ENCODE results near the gene MICU2.

Gene MICU2

DNA sequence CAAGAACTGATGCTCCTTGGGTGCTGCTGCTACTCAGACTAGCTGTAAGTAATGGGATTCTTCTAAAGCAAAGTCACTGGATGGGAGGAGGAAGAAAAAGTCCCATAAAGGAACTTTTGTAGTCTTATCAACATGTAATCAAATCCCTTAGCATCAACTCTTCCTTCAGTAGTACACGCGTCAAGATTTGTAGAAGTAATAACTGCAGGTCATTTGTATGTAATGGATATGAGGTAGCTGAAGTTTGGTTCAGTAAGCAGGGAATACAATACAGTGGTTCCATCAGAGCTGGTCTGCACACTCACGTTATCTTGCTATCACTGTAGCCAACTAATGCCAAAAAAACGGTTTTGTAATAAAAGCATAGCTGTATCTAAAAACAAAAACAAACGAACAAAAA is 72.5 kb downstream of the MICU2 start:
- no peak overlapping the region for H3K4me2 ChIP-seq
- H4K20me1 ChIP-seq (ENCODE audit: insufficient read depth) = no peaks in the 10 kb centered on the region
- H2AFZ ChIP-seq (ENCODE audit: low read depth) = no peak overlapping the region
- no peak overlapping the region for H3K9ac ChIP-seq
- no peaks in the 10 kb centered on the region for H3K4me1 ChIP-seq (ENCODE audit: low read depth, poor library complexity, severe bottlenecking)
- no peaks in the 10 kb centered on the region for H3K36me3 ChIP-seq (ENCODE audit: insufficient read depth)
- H3K79me2 ChIP-seq (ENCODE audit: insufficient read depth, low read depth) = no peaks in the 10 kb centered on the region
- H3K4me3 ChIP-seq (IDR thresholded peaks at IDR 0.05; ENCODE audit: insufficient read depth, low read depth, low read length) = no peak overlapping the region
- no peaks in the 10 kb centered on the region for H3K27me3 ChIP-seq (ENCODE audit: insufficient read depth, low read depth)
- no peak overlapping the region for H3K27ac ChIP-seq
- TF ChIP-seq, protein P1, sequence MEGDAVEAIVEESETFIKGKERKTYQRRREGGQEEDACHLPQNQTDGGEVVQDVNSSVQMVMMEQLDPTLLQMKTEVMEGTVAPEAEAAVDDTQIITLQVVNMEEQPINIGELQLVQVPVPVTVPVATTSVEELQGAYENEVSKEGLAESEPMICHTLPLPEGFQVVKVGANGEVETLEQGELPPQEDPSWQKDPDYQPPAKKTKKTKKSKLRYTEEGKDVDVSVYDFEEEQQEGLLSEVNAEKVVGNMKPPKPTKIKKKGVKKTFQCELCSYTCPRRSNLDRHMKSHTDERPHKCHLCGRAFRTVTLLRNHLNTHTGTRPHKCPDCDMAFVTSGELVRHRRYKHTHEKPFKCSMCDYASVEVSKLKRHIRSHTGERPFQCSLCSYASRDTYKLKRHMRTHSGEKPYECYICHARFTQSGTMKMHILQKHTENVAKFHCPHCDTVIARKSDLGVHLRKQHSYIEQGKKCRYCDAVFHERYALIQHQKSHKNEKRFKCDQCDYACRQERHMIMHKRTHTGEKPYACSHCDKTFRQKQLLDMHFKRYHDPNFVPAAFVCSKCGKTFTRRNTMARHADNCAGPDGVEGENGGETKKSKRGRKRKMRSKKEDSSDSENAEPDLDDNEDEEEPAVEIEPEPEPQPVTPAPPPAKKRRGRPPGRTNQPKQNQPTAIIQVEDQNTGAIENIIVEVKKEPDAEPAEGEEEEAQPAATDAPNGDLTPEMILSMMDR (conservative IDR thresholded peaks at IDR 0.05; ENCODE audit: low read depth, low read length) = no peak

DNA sequence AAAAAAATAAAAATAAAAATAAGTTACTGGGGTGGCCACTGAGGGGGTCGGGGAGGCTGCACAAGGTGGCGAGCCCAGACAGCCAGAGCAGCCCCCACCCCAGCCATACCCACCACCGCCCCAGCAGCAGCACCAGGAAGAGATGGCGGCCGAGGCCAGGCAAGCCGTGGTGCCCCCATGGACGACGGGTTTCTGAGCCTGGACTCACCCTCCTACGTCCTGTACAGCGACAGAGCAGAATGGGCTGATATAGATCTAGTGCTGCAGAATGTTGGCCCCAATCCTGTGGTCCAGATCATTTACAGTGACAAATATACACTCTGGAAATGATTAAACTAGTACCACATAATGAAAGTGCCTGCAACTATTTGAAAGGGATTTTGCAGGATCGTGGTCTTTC is 73.3 kb downstream of the MICU2 start:
- Histone ChIP-seq H3K79me2 (ENCODE audit: insufficient read depth, low read depth) (no peaks in the 10 kb centered on the region), H2AFZ (ENCODE audit: low read depth) (no peak overlapping the region), H3K4me3 (IDR thresholded peaks at IDR 0.05; ENCODE audit: insufficient read depth, low read depth, low read length) (no peak overlapping the region), H3K27me3 (ENCODE audit: insufficient read depth, low read depth) (no peaks in the 10 kb centered on the region), H3K9ac (no peak overlapping the region), H3K4me2 (no peak overlapping the region), H3K4me1 (ENCODE audit: low read depth, poor library complexity, severe bottlenecking) (no peaks in the 10 kb centered on the region), H3K36me3 (ENCODE audit: insufficient read depth) (no peaks in the 10 kb centered on the region), H3K27ac (no peak overlapping the region), H4K20me1 (ENCODE audit: insufficient read depth) (no peaks in the 10 kb centered on the region)
- TF ChIP-seq, protein P1 (conservative IDR thresholded peaks at IDR 0.05; ENCODE audit: low read depth, low read length) = no peak

DNA sequence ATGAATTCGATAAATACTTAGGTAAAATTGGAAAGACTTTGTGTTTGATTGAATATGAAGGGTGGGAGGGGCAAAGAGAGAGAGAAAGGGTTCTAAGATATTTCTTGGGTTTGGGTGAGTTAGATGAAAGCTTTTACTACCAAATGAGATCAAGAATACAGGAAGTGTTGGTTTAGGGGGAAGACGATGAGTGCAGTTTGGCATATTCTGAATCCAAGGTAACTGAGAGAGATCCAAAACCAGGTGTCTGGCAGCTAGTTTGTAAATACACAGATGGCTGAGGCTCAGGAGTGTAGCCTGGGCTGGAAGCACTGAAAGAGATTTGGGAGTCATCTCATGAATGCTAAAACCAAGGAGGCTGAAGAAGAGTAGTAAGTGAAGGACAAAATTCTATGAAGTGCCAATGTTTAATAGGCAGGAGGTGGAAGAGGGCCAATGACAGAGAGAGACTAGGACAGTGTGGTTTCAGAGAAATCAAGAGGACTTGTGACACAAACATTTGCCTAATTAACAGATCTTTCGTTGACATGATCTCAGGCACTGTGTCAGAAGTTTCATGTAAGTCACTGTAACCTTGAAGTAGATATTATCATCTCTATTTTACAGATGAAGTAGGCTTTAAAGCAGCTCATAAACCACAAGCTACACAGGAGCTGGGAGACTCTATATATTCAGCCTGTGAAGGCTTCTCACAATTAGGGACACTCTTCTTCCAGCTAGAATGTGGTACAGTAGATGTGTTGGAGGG is 74.7 kb downstream of the MICU2 start:
- no peak overlapping the region for H3K4me3 ChIP-seq (IDR thresholded peaks at IDR 0.05; ENCODE audit: insufficient read depth, low read depth, low read length)
- no peak overlapping the region for H3K9ac ChIP-seq
- H3K36me3 ChIP-seq (ENCODE audit: insufficient read depth) = no peaks in the 10 kb centered on the region
- TF ChIP-seq, protein P1 (conservative IDR thresholded peaks at IDR 0.05; ENCODE audit: low read depth, low read length) = no peak
- no peaks in the 10 kb centered on the region for H3K4me1 ChIP-seq (ENCODE audit: low read depth, poor library complexity, severe bottlenecking)
- no peak overlapping the region for H2AFZ ChIP-seq (ENCODE audit: low read depth)
- no peak overlapping the region for H3K27ac ChIP-seq
- H3K27me3 ChIP-seq (ENCODE audit: insufficient read depth, low read depth) = no peaks in the 10 kb centered on the region
- H4K20me1 ChIP-seq (ENCODE audit: insufficient read depth) = no peaks in the 10 kb centered on the region
- H3K4me2 ChIP-seq = no peak overlapping the region
- no peaks in the 10 kb centered on the region for H3K79me2 ChIP-seq (ENCODE audit: insufficient read depth, low read depth)

DNA sequence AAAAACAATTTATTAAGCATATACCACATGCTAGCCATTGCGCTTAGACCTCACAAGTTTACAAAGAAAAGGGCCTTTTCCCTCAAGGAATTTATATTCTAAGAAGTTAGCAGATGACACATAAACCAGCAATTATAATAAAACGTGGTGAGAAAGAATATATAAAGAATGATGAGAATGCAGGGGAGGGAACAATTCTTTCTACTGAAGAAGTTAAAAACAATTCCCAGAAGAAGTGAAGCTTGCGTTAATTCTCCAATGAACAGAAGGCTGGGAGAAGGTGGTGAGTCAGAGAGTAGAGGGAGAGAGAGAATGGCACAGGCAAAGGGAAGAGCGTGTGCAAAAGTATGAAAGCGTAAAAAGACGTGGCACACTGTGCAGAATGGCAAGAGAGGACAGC is 75.4 kb downstream of the MICU2 start:
- Histone ChIP-seq H3K79me2 (ENCODE audit: insufficient read depth, low read depth) (no peaks in the 10 kb centered on the region), H3K4me1 (ENCODE audit: low read depth, poor library complexity, severe bottlenecking) (no peaks in the 10 kb centered on the region), H3K27ac (no peak overlapping the region), H2AFZ (ENCODE audit: low read depth) (no peak overlapping the region), H3K4me2 (no peak overlapping the region), H3K36me3 (ENCODE audit: insufficient read depth) (no peaks in the 10 kb centered on the region), H4K20me1 (ENCODE audit: insufficient read depth) (no peaks in the 10 kb centered on the region), H3K4me3 (IDR thresholded peaks at IDR 0.05; ENCODE audit: insufficient read depth, low read depth, low read length) (no peak overlapping the region), H3K9ac (no peak overlapping the region), H3K27me3 (ENCODE audit: insufficient read depth, low read depth) (no peaks in the 10 kb centered on the region)
- TF ChIP-seq, protein P1 (conservative IDR thresholded peaks at IDR 0.05; ENCODE audit: low read depth, low read length) = no peak

Data from KMS-11 (cell line).